HepG2 (cell line): ENCODE results near the gene ATG16L2.

Experiments
- NR2C2 ChIP-seq: sonication (generic); formaldehyde crosslinking; IDR thresholded peaks from 2 replicates; pipeline ENCODE4 v1.4.0; 2020; ENCODE audit warnings: missing genetic modification reagents, mild to moderate bottlenecking, moderate library complexity, borderline replicate concordance
- RAD21 ChIP-seq: fragments of 450-650 bp; formaldehyde crosslinking; IDR thresholded peaks from 2 replicates; pipeline ENCODE4 v1.5.0; 2020; ENCODE audit warnings: mild to moderate bottlenecking
- TBL1XR1 ChIP-seq: fragments of 150-350 bp; IDR thresholded peaks from 2 replicates; pipeline ENCODE4 v1.6.1; 2014; ENCODE audit warnings: borderline replicate concordance, low read length; ENCODE audit not compliant: partially characterized antibody
- TCF7 ChIP-seq: sonication (generic); IDR thresholded peaks from 2 replicates; pipeline ENCODE4 v1.6.1; 2016; ENCODE audit warnings: antibody characterized with exemption, low read depth
- ZNF484 ChIP-seq: sonication (generic); formaldehyde crosslinking; IDR thresholded peaks from 2 replicates; pipeline ENCODE4 v1.5.1; 2020; ENCODE audit warnings: mild to moderate bottlenecking, low read depth, missing genetic modification reagents, borderline replicate concordance
- ZNF552 ChIP-seq: sonication (generic); formaldehyde crosslinking; IDR thresholded peaks from 2 replicates; pipeline ENCODE4 v1.9.0; 2022; ENCODE audit warnings: missing genetic modification reagents, mild to moderate bottlenecking, borderline replicate concordance

DNA sequence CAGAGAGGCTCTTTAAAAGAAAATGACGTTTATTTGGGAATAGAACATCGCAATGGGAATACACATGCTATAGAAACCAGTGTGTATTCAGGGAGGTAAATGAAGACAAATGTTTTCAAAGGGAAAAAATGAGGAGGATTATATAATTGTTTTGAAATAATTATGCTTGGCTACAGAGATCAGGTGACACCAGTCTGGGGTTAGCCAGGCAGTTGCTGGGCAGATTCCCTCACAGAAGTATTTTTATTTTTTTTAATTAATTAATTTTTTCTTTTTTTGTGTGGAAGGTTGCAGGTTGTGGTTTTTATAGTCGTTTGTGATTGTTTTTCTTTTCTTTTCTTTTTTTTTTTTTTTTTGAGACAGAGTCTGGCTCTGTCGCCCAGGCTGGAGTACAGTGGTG is 14.8 kb upstream of the ATG16L2 start:
- TF ChIP-seq TCF7 (no peak), NR2C2 (no peak), TBL1XR1 (no peak), ZNF484 (CRISPR knock-in tag) (no peak), RAD21 (CRISPR knock-in tag) (no peak), ZNF552 (CRISPR knock-in tag) (no peak)
